ENCODE measurements around the gene SDR39U1.

DNA sequence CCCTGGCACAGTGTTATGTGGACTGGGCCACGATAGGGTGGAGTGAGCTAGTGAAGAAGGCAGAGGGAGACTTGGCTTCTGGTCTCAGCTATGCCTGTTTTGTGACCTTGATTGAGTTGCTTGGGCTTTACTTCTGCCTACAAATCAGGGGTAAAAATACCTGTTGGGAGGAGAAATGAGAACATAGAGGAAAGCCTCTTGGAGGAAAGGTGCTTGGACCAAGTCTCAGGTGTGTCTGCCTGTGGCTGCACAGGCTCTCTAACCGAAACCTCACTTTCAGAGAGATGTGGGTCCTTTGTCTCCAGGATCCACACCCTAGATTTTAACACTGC lies 4.9 kb downstream of the SDR39U1 start:
- TF ChIP-seq, protein P1, sequence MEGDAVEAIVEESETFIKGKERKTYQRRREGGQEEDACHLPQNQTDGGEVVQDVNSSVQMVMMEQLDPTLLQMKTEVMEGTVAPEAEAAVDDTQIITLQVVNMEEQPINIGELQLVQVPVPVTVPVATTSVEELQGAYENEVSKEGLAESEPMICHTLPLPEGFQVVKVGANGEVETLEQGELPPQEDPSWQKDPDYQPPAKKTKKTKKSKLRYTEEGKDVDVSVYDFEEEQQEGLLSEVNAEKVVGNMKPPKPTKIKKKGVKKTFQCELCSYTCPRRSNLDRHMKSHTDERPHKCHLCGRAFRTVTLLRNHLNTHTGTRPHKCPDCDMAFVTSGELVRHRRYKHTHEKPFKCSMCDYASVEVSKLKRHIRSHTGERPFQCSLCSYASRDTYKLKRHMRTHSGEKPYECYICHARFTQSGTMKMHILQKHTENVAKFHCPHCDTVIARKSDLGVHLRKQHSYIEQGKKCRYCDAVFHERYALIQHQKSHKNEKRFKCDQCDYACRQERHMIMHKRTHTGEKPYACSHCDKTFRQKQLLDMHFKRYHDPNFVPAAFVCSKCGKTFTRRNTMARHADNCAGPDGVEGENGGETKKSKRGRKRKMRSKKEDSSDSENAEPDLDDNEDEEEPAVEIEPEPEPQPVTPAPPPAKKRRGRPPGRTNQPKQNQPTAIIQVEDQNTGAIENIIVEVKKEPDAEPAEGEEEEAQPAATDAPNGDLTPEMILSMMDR (IDR thresholded peaks at IDR 0.05; ENCODE audit: low read depth, low read length): no peak
- no peak for TF ChIP-seq EZH2phosphoT487 (IDR thresholded peaks at IDR 0.05; ENCODE audit: low read depth)
